Measurements from ENCODE around the gene SEPTIN3.

Gene SEPTIN3

GRCh38 chr22:41923595-41924276 is 45.5 kb upstream of the SEPTIN3 start:
- H3K27me3 ChIP-seq, result peaks cover 100% of the 10 kb centered on the region

GRCh38 chr22:41925783-41926460 is 43.3 kb upstream of the SEPTIN3 start:
- peaks cover 0 to 9% of the 10 kb centered on the region in 2 experiments for H3K4me1 ChIP-seq (ENCODE audit: control insufficient read depth in 1 of 2, insufficient read depth in 1 of 2, low read depth in 1 of 2, low read length in 1 of 2)
- H3K27ac ChIP-seq, result no peak overlapping the region
- peaks cover 86% of the 10 kb centered on the region for H3K27me3 ChIP-seq
- peak; percentile 46 for TF ChIP-seq CTCF (IDR thresholded peaks at IDR 0.05)
- H3K36me3 ChIP-seq, result no peaks in the 10 kb centered on the region
- no peaks in the 10 kb centered on the region for H3K9me3 ChIP-seq
- no peak overlapping the region for H3K4me3 ChIP-seq (ENCODE audit: low read depth in 1 of 2, low read length in 1 of 2)

More at GRCh38 chr22:41923595-41924276, 45.5 kb upstream of the SEPTIN3 start:
- H3K27ac ChIP-seq, result no peak overlapping the region
- peaks cover 15 to 25% of the 10 kb centered on the region in 2 experiments for H3K4me1 ChIP-seq (ENCODE audit: control insufficient read depth in 1 of 2, insufficient read depth in 1 of 2, low read depth in 1 of 2, low read length in 1 of 2)
- TF ChIP-seq CTCF (IDR thresholded peaks at IDR 0.05), result no peak
- H3K36me3 ChIP-seq, result no peaks in the 10 kb centered on the region
- no peaks in the 10 kb centered on the region for H3K9me3 ChIP-seq
- no peak overlapping the region for H3K4me3 ChIP-seq (ENCODE audit: low read depth in 1 of 2, low read length in 1 of 2)

- Histone ChIP-seq H3K36me3 (no peaks in the 10 kb centered on the region), H3K9me3 (no peaks in the 10 kb centered on the region), H3K4me3 (ENCODE audit: low read depth in 1 of 2, low read length in 1 of 2) (no peak overlapping the region), H3K4me1 (ENCODE audit: control insufficient read depth in 1 of 2, insufficient read depth in 1 of 2, low read depth in 1 of 2, low read length in 1 of 2) (peaks cover 0 to 9% of the 10 kb centered on the region in 2 experiments), H3K27ac (no peak overlapping the region), H3K27me3 (peaks cover 67% of the 10 kb centered on the region)
- TF ChIP-seq CTCF (IDR thresholded peaks at IDR 0.05), result no peak
Measured at GRCh38 chr22:41927813-41928212, 41.4 kb upstream of the SEPTIN3 start.

GRCh38 chr22:41928593-41929417 is 40.4 kb upstream of the SEPTIN3 start:
- Histone ChIP-seq H3K4me1 (ENCODE audit: control insufficient read depth in 1 of 2, insufficient read depth in 1 of 2, low read depth in 1 of 2, low read length in 1 of 2) (peaks cover 0 to 9% of the 10 kb centered on the region in 2 experiments), H3K27ac (no peak overlapping the region), H3K36me3 (no peaks in the 10 kb centered on the region), H3K9me3 (no peaks in the 10 kb centered on the region), H3K27me3 (peaks cover 58% of the 10 kb centered on the region), H3K4me3 (ENCODE audit: low read depth in 1 of 2, low read length in 1 of 2) (no peak overlapping the region)
- no peak for TF ChIP-seq CTCF (IDR thresholded peaks at IDR 0.05)

- TF ChIP-seq CTCF (IDR thresholded peaks at IDR 0.05), result no peak
Measured at GRCh38 chr22:41929418-41929810, 39.8 kb upstream of the SEPTIN3 start.

More at GRCh38 chr22:41929418-41929810, 39.8 kb upstream of the SEPTIN3 start:
- Histone ChIP-seq H3K4me1 (ENCODE audit: control insufficient read depth in 1 of 2, insufficient read depth in 1 of 2, low read depth in 1 of 2, low read length in 1 of 2) (peaks cover 0 to 9% of the 10 kb centered on the region in 2 experiments), H3K27ac (no peak overlapping the region), H3K4me3 (ENCODE audit: low read depth in 1 of 2, low read length in 1 of 2) (no peak overlapping the region), H3K9me3 (no peaks in the 10 kb centered on the region), H3K36me3 (no peaks in the 10 kb centered on the region), H3K27me3 (peaks cover 51% of the 10 kb centered on the region)

All from neutrophil (primary cell).